ENCODE measurements around the gene TAOK2.

The TAOK2 gene

GRCh38 chr16:30003670-30004423, 30.2 kb downstream of the TAOK2 start:
- DNase-seq (ENCODE audit: low read depth), result no peak
- TF ChIP-seq CTCF (IDR thresholded peaks at IDR 0.05; ENCODE audit: low read depth, low read length, missing control alignments), result no peak
- in situ Hi-C loops (cut with HindIII; ENCODE audit: low sequenced_read_pairs), result no loop called here
- H3K4me3 ChIP-seq (ENCODE audit: low read depth, low read length), result no peak overlapping the region

GRCh38 chr16:30004424-30004776, 30.7 kb downstream of the TAOK2 start:
- in situ Hi-C loops (cut with HindIII; ENCODE audit: low sequenced_read_pairs), result no loop called here
- DNase-seq (ENCODE audit: low read depth), result no peak
- no peak for TF ChIP-seq CTCF (IDR thresholded peaks at IDR 0.05; ENCODE audit: low read depth, low read length, missing control alignments)
- no peak overlapping the region for H3K4me3 ChIP-seq (ENCODE audit: low read depth, low read length)

- in situ Hi-C loops (cut with HindIII; ENCODE audit: low sequenced_read_pairs), result no loop called here
- no peak overlapping the region for H3K4me3 ChIP-seq (ENCODE audit: low read depth, low read length)
- no peak for TF ChIP-seq CTCF (IDR thresholded peaks at IDR 0.05; ENCODE audit: low read depth, low read length, missing control alignments)
- DNase-seq (ENCODE audit: low read depth), result no peak
These were observed 31.2 kb downstream of the TAOK2 start for GRCh38 chr16:30004811-30005242.

- peak; percentile 93 for TF ChIP-seq CTCF (IDR thresholded peaks at IDR 0.05; ENCODE audit: low read depth, low read length, missing control alignments)
- H3K4me3 ChIP-seq (ENCODE audit: low read depth, low read length), result no peak overlapping the region
- DNase-seq (ENCODE audit: low read depth), result no peak
- in situ Hi-C loops (cut with HindIII; ENCODE audit: low sequenced_read_pairs), result no loop called here
These were observed 31.9 kb downstream of the TAOK2 start for GRCh38 chr16:30005341-30006094.

- no peak for DNase-seq (ENCODE audit: low read depth)
- H3K4me3 ChIP-seq (ENCODE audit: low read depth, low read length), result no peak overlapping the region
- in situ Hi-C loops (cut with HindIII; ENCODE audit: low sequenced_read_pairs), result no loop called here
- no peak for TF ChIP-seq CTCF (IDR thresholded peaks at IDR 0.05; ENCODE audit: low read depth, low read length, missing control alignments)
These were observed 32.4 kb downstream of the TAOK2 start for GRCh38 chr16:30006095-30006473.

- in situ Hi-C loops (cut with HindIII; ENCODE audit: low sequenced_read_pairs), result no loop called here
- TF ChIP-seq CTCF (IDR thresholded peaks at IDR 0.05; ENCODE audit: low read depth, low read length, missing control alignments), result no peak
- no peak for DNase-seq (ENCODE audit: low read depth)
- H3K4me3 ChIP-seq (ENCODE audit: low read depth, low read length), result no peak overlapping the region
These were observed 33.1 kb downstream of the TAOK2 start for GRCh38 chr16:30006659-30007377.

Data from astrocyte of the cerebellum (primary cell).